OCI-LY1 (cell line): ENCODE results near the gene FXYD3.

Experiments
- EZH2 ChIP-seq: fragments of 200-600 bp; sonication (generic), shearing (Covaris generic); IDR thresholded peaks from 2 replicates; pipeline ENCODE4 v1.8.0; 2017; ENCODE audit warnings: borderline replicate concordance, mixed run types, mild to moderate bottlenecking, antibody characterized with exemption, low read length, moderate library complexity, mixed read lengths
- TF ChIP-seq, protein P1 (sequence below): fragments of 200-600 bp; sonication (generic), shearing (Covaris generic); IDR thresholded peaks from 2 replicates; pipeline ENCODE4 v1.5.1; 2017; ENCODE audit warnings: mild to moderate bottlenecking, antibody characterized with exemption, low read length, moderate library complexity, mixed read lengths

DNA sequence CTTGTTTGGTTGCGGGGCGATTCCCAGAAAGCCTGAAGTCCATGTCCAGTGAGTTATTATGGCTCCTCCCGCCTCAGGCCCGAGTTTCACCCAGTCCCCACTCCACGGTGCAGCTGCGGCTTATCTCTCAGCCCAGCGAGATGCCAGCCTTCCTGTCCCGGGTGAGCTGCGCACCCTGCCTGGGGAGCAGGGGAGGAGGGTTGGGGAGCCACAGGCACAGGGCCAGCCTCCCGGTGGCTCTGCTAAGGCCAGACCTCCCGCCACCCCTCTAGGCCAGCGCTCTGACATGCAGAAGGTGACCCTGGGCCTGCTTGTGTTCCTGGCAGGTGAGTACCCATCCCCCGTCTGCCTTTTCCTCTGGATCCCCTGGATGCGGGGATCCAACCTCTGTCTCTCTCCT lies 3.5 kb downstream of the FXYD3 start:
- no peak for TF ChIP-seq EZH2
- TF ChIP-seq, protein P1, sequence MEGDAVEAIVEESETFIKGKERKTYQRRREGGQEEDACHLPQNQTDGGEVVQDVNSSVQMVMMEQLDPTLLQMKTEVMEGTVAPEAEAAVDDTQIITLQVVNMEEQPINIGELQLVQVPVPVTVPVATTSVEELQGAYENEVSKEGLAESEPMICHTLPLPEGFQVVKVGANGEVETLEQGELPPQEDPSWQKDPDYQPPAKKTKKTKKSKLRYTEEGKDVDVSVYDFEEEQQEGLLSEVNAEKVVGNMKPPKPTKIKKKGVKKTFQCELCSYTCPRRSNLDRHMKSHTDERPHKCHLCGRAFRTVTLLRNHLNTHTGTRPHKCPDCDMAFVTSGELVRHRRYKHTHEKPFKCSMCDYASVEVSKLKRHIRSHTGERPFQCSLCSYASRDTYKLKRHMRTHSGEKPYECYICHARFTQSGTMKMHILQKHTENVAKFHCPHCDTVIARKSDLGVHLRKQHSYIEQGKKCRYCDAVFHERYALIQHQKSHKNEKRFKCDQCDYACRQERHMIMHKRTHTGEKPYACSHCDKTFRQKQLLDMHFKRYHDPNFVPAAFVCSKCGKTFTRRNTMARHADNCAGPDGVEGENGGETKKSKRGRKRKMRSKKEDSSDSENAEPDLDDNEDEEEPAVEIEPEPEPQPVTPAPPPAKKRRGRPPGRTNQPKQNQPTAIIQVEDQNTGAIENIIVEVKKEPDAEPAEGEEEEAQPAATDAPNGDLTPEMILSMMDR: no peak
